Measurements from ENCODE around the gene DACT3.

The DACT3 gene

GRCh38 chr19:46615966-46616365 is 45.0 kb downstream of the DACT3 start:
- in situ Hi-C loops (cut with MboI; ENCODE audit: low sequenced_read_pairs, unreplicated experiment) = no loop called here
- no peak for TF ChIP-seq CTCF (IDR thresholded peaks at IDR 0.05; ENCODE audit: borderline replicate concordance, control extremely low read depth, extremely low read depth, insufficient read depth, missing control alignments)
- DNase-seq (ENCODE audit: low spot score) = no peak

- in situ Hi-C loops (cut with MboI; ENCODE audit: low sequenced_read_pairs, unreplicated experiment) = loop anchor here (5.0 kb wide), 1 partner anchor 48 kb away; the partner anchor contains the start of gene DACT3
- TF ChIP-seq CTCF (IDR thresholded peaks at IDR 0.05; ENCODE audit: borderline replicate concordance, control extremely low read depth, extremely low read depth, insufficient read depth, missing control alignments) = peak; percentile 86
Observed at GRCh38 chr19:46614114-46614722, 46.8 kb downstream of the DACT3 start.

GRCh38 chr19:46613525-46613924 is 47.5 kb downstream of the DACT3 start:
- TF ChIP-seq CTCF (IDR thresholded peaks at IDR 0.05; ENCODE audit: borderline replicate concordance, control extremely low read depth, extremely low read depth, insufficient read depth, missing control alignments) = no peak
- DNase-seq (ENCODE audit: low spot score) = no peak
- in situ Hi-C loops (cut with MboI; ENCODE audit: low sequenced_read_pairs, unreplicated experiment) = loop anchor here (5.0 kb wide), 1 partner anchor 49 kb away; the partner anchor contains the start of gene DACT3

More at GRCh38 chr19:46614114-46614722, 46.8 kb downstream of the DACT3 start:
- DNase-seq (ENCODE audit: low spot score) = peak; percentile 86

- no peak for TF ChIP-seq CTCF (IDR thresholded peaks at IDR 0.05; ENCODE audit: borderline replicate concordance, control extremely low read depth, extremely low read depth, insufficient read depth, missing control alignments)
- in situ Hi-C loops (cut with MboI; ENCODE audit: low sequenced_read_pairs, unreplicated experiment) = loop anchor here (5.0 kb wide), 1 partner anchor 51 kb away; the partner anchor contains the start of gene DACT3
- DNase-seq (ENCODE audit: low spot score) = peak; percentile 20
Observed at GRCh38 chr19:46611776-46612175, 49.2 kb downstream of the DACT3 start.

- DNase-seq (ENCODE audit: low spot score) = peak; percentile 32
- in situ Hi-C loops (cut with MboI; ENCODE audit: low sequenced_read_pairs, unreplicated experiment) = loop anchor here (5.0 kb wide), 1 partner anchor 51 kb away; the partner anchor contains the start of gene DACT3
- no peak for TF ChIP-seq CTCF (IDR thresholded peaks at IDR 0.05; ENCODE audit: borderline replicate concordance, control extremely low read depth, extremely low read depth, insufficient read depth, missing control alignments)
Observed at GRCh38 chr19:46610851-46611770, 49.9 kb downstream of the DACT3 start.

- in situ Hi-C loops (cut with MboI; ENCODE audit: low sequenced_read_pairs, unreplicated experiment) = loop anchor here (5.0 kb wide), 1 partner anchor 52 kb away; the partner anchor contains the start of gene DACT3
- no peak for DNase-seq (ENCODE audit: low spot score)
- TF ChIP-seq CTCF (IDR thresholded peaks at IDR 0.05; ENCODE audit: borderline replicate concordance, control extremely low read depth, extremely low read depth, insufficient read depth, missing control alignments) = no peak
Observed at GRCh38 chr19:46610413-46610775, 50.6 kb downstream of the DACT3 start.

All from GM13976 (cell line).